Fibroblast of gingiva (primary cell): ENCODE measurements around the gene RNF175.

Experiments used
- DNase-seq: peaks from one replicate; pipeline ENCODE4 v3.0.0-alpha.2; 2011; ENCODE audit warnings: low read depth

RNF175 gene

GRCh38 chr4:153759407-153760316 lies at the start of gene RNF175:
TSS of gene RNF175 (minus strand) at chr4:153760024. CDS start at chr4:153759862, 162 bp downstream.
- DNase-seq: no peak

- no peak for DNase-seq
Observed at GRCh38 chr4:153809307-153809706, 49.5 kb upstream of the RNF175 start.

GRCh38 chr4:153808175-153808574 lies 48.4 kb upstream of the RNF175 start:
- no peak for DNase-seq

- DNase-seq: no peak
Observed at GRCh38 chr4:153806073-153806472, 46.2 kb upstream of the RNF175 start.

GRCh38 chr4:153804722-153805121 lies 44.9 kb upstream of the RNF175 start:
- no peak for DNase-seq

GRCh38 chr4:153799694-153800074 lies 39.9 kb upstream of the RNF175 start:
- no peak for DNase-seq

- DNase-seq: no peak
Observed at GRCh38 chr4:153798901-153799693, 39.3 kb upstream of the RNF175 start.

GRCh38 chr4:153798420-153798819 lies 38.6 kb upstream of the RNF175 start:
- DNase-seq: no peak

GRCh38 chr4:153794006-153794405 lies 34.2 kb upstream of the RNF175 start:
- DNase-seq: no peak

GRCh38 chr4:153792618-153793247 lies 32.9 kb upstream of the RNF175 start:
- DNase-seq: no peak

GRCh38 chr4:153791746-153792617 lies 32.2 kb upstream of the RNF175 start:
- peak; percentile 64 for DNase-seq

GRCh38 chr4:153790962-153791551 lies 31.2 kb upstream of the RNF175 start:
- DNase-seq: no peak

- no peak for DNase-seq
Observed at GRCh38 chr4:153790500-153790865, 30.7 kb upstream of the RNF175 start.

- DNase-seq: no peak
Observed at GRCh38 chr4:153789741-153790499, 30.1 kb upstream of the RNF175 start.

GRCh38 chr4:153788413-153789276 lies 28.8 kb upstream of the RNF175 start, which contains the start of gene SFRP2:
TSS of gene SFRP2 (minus strand) at chr4:153789083. CDS start at chr4:153788835, 248 bp downstream.
- no peak for DNase-seq

GRCh38 chr4:153788051-153788412 lies 28.2 kb upstream of the RNF175 start:
- no peak for DNase-seq

- DNase-seq: no peak
Observed at GRCh38 chr4:153787575-153787974, 27.8 kb upstream of the RNF175 start.

GRCh38 chr4:153787061-153787560 lies 27.3 kb upstream of the RNF175 start:
- peak; percentile 28 for DNase-seq
